Choroid plexus epithelial cell (primary cell): ENCODE results near the gene EXOC4.
"Not testable (repeated sequence)": the region's sequence is repeated elsewhere in the genome, so short reads cannot be mapped to it uniquely, and the experiment has no call there.

Experiments
- DNase-seq: peaks from one replicate; pipeline ENCODE4 v3.0.0-alpha.2; 2010; ENCODE audit warnings: low read depth
- H3K4me3 ChIP-seq: 2 replicates; pipeline ENCODE4 v1.5.1; 2011; ENCODE audit warnings: low read depth, mild to moderate bottlenecking, control low read depth, low read length, moderate library complexity
- CTCF ChIP-seq: conservative IDR thresholded peaks from 2 replicates; pipeline ENCODE4 v1.5.1; 2011; ENCODE audit warnings: low read depth, mild to moderate bottlenecking, control low read depth, inconsistent platforms, low read length, moderate library complexity

The EXOC4 gene

GRCh38 chr7:133904776-133905175, 651.9 kb downstream of the EXOC4 start:
- no peak for DNase-seq
- no peak for TF ChIP-seq CTCF

GRCh38 chr7:133906553-133906952, 653.7 kb downstream of the EXOC4 start:
- not testable (repeated sequence) for H3K4me3 ChIP-seq, DNase-seq

More at GRCh38 chr7:133904776-133905175, 651.9 kb downstream of the EXOC4 start:
- H3K4me3 ChIP-seq: no peak overlapping the region

GRCh38 chr7:133910761-133911160, 657.9 kb downstream of the EXOC4 start:
- DNase-seq: no peak
- no peak for TF ChIP-seq CTCF
- no peak overlapping the region for H3K4me3 ChIP-seq

GRCh38 chr7:133911724-133912123, 658.8 kb downstream of the EXOC4 start:
- no peak for DNase-seq
- no peak for TF ChIP-seq CTCF
- no peak overlapping the region for H3K4me3 ChIP-seq

- DNase-seq: peak; percentile 29
- no peak for TF ChIP-seq CTCF
- no peak overlapping the region for H3K4me3 ChIP-seq
Measured at GRCh38 chr7:133912916-133913697, 660.2 kb downstream of the EXOC4 start.

- DNase-seq: no peak
- TF ChIP-seq CTCF: no peak
- H3K4me3 ChIP-seq: no peak overlapping the region
Measured at GRCh38 chr7:133916621-133917020, 663.7 kb downstream of the EXOC4 start.

GRCh38 chr7:133919810-133920209, 666.9 kb downstream of the EXOC4 start:
- peak; percentile 8 for DNase-seq
- H3K4me3 ChIP-seq: no peak overlapping the region
- TF ChIP-seq CTCF: no peak
